Panc1 (cell line): ENCODE measurements around the gene COQ8A.

Source experiments
- POLR2AphosphoS5 ChIP-seq: IDR thresholded peaks from 2 replicates; pipeline ENCODE4 v1.6.1; 2012; ENCODE audit warnings: mild to moderate bottlenecking, low read depth, low read length, moderate library complexity
- SIN3A ChIP-seq: IDR thresholded peaks from 2 replicates; pipeline ENCODE4 v1.6.1; 2012; ENCODE audit warnings: low read depth, mild to moderate bottlenecking, low read length, moderate library complexity, borderline replicate concordance; ENCODE audit not compliant: insufficient read depth
- TF ChIP-seq, protein P1 (sequence below): fragments of 450-650 bp; IDR thresholded peaks from 2 replicates; pipeline ENCODE4 v1.5.1; 2017; ENCODE audit warnings: mild to moderate bottlenecking

DNA sequence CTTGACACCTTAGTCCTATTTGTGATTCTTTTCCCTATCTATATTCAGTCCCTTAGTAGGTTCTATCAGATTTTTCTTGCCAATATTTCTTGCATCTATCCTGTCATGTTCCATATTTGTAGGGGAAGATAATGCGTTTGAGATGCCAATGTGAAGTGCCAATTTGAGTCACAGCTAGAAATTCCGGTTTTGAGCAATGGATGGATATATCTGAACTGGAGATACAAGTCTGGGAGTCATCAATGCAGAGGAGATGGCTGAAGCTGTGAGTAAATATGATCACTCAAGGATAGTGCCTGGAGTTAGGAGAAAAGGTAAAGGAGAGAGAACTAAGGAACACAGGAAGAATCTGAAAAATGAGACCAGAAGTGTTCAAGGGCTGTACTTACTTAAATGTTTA, 93.8 kb downstream of the COQ8A start:
- TF ChIP-seq SIN3A (no peak), POLR2AphosphoS5 (no peak)
- TF ChIP-seq, protein P1, sequence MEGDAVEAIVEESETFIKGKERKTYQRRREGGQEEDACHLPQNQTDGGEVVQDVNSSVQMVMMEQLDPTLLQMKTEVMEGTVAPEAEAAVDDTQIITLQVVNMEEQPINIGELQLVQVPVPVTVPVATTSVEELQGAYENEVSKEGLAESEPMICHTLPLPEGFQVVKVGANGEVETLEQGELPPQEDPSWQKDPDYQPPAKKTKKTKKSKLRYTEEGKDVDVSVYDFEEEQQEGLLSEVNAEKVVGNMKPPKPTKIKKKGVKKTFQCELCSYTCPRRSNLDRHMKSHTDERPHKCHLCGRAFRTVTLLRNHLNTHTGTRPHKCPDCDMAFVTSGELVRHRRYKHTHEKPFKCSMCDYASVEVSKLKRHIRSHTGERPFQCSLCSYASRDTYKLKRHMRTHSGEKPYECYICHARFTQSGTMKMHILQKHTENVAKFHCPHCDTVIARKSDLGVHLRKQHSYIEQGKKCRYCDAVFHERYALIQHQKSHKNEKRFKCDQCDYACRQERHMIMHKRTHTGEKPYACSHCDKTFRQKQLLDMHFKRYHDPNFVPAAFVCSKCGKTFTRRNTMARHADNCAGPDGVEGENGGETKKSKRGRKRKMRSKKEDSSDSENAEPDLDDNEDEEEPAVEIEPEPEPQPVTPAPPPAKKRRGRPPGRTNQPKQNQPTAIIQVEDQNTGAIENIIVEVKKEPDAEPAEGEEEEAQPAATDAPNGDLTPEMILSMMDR: no peak
